Cardiac fibroblast (primary cell): Measurements from ENCODE around the gene DTX3.
"Not testable (repeated sequence)": the region's sequence is repeated elsewhere in the genome, so short reads cannot be mapped to it uniquely, and the experiment has no call there.

Experiments
- DNase-seq, 2 donors: peaks; one replicate each; pipeline versions ENCODE4 v3.0.0 to v3.0.0-alpha.2; 2010; ENCODE audit warnings: low read depth in 2 of 2
- H3K4me3 ChIP-seq, 2 donors: replicated peaks in 1 of 2; 1 replicate in 1 of 2; 2 replicates in 1 of 2; pipeline ENCODE4 v1.5.1; 2011; ENCODE audit warnings: low read depth in 2 of 2, low read length in 2 of 2, mild to moderate bottlenecking in 2 of 2, moderate library complexity in 1 of 2
- CTCF ChIP-seq: IDR thresholded peaks from one replicate; pipeline ENCODE4 v1.5.1; 2011; ENCODE audit warnings: low read depth, mild to moderate bottlenecking, low read length, inconsistent platforms

The DTX3 gene

DNA sequence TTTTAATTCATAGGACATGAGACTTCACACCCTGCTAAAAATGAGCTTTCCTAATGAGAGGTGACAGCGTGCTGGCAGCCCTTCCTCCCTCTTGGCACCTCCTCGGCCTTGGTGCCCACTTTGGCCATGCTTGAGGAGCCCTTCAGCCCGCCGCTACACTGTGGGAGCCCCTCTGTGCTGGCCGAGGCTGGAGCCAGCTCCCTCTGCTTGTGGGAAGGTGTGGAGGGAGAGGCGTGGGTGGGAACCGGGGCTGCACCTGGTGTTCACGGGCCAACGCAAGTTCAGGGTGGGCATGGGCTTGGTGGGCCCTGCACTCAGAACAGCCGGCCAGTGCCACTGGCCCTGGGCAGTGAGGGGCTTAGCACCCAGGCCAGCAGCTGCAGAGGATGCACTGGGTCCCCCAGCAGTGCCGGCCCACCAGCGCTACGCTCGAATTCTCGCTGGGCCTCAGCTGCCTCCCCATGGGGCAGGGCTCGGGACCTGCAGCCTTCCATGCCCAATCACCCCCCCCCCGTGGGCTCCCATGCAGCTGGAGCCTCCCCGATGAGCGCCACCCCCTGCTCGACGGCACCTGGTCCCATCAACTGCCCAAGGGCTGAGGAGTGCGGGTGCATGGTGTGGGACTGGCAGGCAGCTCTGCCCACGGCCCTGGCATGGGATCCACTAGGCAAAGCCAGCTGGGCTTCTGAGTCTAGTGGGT, 51.1 kb downstream of the DTX3 start:
- no peak for TF ChIP-seq CTCF
- H3K4me3 ChIP-seq = no peak overlapping the region
- no peak for DNase-seq

DNA sequence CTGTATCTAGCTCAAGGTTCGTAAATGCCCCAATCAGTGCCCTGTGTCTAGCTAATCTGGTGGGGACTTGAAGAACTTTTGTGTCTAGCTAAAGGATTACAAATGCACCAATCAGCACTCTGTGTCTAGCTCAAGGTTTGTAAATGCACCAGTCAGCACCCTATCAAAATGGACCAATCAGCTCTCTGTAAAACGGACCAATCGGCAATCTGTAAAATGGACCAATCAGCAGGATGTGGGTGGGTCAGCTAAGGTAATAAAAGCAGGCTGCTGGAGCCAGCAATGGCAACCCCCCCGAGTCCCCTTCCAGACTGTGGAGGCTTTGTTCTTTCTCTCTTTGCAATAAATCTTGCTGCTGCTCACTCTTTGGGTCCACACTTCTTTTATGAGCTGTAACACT, 51.8 kb downstream of the DTX3 start:
- not testable (repeated sequence) for H3K4me3 ChIP-seq, DNase-seq

- no peak for TF ChIP-seq CTCF
- no peak overlapping the region for H3K4me3 ChIP-seq
- peak; percentile 64 to 75 for DNase-seq
Measured at GRCh38 chr12:57657744-57658143, 53.1 kb downstream of the DTX3 start.

- no peak for TF ChIP-seq CTCF
- H3K4me3 ChIP-seq = no peak overlapping the region
- DNase-seq = no peak
Measured at GRCh38 chr12:57658890-57659289, 54.3 kb downstream of the DTX3 start.
